GM11168 (cell line): Measurements from ENCODE around the gene RALB.
"Not testable (repeated sequence)": the region's sequence is repeated elsewhere in the genome, so short reads cannot be mapped to it uniquely, and the experiment has no call there.

Source experiments
- in situ Hi-C: fragments of 300-500 bp; cut with MboI; formaldehyde crosslinking; loops from one replicate; pipeline ENCODE4 v1.12.0; 2022; ENCODE audit warnings: low sequenced_read_pairs; ENCODE audit not compliant: unreplicated experiment

RALB gene

GRCh38 chr2:120258196-120258595 lies 5.5 kb downstream of the RALB start:
- in situ Hi-C loops, result no loop called here

GRCh38 chr2:120259939-120260338 lies 7.3 kb downstream of the RALB start:
- in situ Hi-C loops, result not testable (repeated sequence)

GRCh38 chr2:120260736-120261135 lies 8.1 kb downstream of the RALB start:
- in situ Hi-C loops, result no loop called here

GRCh38 chr2:120261387-120262006 lies 8.8 kb downstream of the RALB start:
- in situ Hi-C loops, result no loop called here

- in situ Hi-C loops, result no loop called here
Measured at GRCh38 chr2:120262150-120262549, 9.5 kb downstream of the RALB start.

- in situ Hi-C loops, result no loop called here
Measured at GRCh38 chr2:120262761-120263428, 10.2 kb downstream of the RALB start.

DNA sequence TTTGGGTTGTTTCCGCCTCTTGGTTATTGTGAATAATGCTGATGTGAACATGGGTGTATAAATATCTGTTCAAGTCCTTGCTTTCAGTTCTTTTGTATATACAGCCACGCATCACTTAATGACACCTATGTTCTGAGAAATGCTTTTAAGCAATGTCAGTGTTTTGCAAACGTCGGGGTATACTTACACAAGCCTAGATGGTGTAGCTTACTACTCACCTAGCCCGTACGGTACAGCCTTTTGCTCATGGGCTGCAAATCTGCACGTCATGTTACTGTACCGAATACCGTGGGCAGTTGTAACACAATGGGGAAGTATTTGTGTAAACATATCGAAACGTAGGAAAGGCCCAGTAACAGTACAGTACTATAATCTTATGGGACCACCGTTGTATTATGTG lies 12.4 kb downstream of the RALB start:
- in situ Hi-C loops, result no loop called here

- in situ Hi-C loops, result no loop called here
Measured at GRCh38 chr2:120267348-120267747, 14.7 kb downstream of the RALB start.

DNA sequence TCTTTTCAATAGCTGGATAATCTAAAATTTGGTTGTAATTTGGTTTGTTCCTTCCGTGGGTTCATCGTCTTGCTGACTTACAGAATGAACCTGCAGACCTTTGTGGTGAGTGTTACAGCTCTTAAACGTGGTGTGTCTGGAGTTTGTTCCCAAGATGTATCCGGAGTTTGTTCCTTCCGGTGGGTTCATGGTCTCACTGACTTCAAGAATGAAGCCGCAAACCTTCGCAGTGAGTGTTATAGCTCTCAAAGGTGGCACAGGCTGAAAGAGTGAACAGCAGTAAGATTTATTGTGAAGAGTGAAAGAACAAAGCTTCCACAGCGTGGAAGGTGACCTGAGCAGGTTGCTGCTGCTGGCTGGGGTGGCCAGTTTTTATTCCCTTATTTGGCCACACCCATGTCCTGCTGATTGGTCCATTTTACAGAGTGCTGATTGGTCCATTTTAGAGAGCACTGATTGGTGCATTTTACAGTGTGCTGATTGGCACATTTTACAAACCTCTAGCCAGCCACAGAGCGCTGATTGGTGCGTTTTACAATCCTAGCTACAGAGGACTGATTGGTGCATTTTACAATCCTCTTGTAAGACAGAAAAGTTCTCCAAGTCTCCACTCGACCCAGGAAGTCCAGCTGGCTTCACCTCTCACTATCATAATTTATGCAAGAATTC lies 16.6 kb downstream of the RALB start:
- in situ Hi-C loops, result no loop called here

GRCh38 chr2:120269816-120270215 lies 17.2 kb downstream of the RALB start:
- in situ Hi-C loops, result no loop called here

DNA sequence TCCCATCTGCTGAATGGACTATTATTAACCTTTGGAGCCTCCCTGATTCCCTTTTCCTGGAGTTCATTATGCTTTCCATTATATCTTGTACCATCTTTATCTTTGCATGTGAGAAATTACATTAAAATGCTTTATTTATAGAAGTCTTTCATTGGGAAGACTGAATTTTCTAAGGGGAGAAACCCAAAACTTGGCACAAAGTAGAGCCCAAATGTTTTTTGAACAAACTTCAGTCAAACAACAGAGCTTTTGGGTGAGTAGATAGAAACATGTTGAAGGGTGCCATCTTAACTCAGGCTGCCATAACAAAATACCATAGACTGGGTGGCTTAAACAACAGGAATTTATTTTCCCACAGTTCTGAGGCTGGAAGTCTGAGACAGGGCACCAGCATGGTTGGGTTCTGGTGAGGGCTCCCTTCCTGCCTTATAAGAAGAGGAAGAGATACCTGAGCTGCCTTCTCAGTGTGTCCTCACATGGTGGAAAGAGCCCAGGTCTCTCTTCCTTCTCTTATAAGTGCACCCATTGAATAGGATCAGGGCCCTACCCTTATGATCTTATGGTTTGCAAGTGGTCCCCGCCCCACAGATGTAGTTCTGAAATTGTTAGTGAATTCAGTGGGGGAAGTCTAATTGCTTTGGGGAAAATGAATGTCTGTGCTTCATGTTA lies 19.2 kb downstream of the RALB start:
- in situ Hi-C loops, result no loop called here

- in situ Hi-C loops, result no loop called here
Measured at GRCh38 chr2:120272763-120273481, 20.3 kb downstream of the RALB start.

DNA sequence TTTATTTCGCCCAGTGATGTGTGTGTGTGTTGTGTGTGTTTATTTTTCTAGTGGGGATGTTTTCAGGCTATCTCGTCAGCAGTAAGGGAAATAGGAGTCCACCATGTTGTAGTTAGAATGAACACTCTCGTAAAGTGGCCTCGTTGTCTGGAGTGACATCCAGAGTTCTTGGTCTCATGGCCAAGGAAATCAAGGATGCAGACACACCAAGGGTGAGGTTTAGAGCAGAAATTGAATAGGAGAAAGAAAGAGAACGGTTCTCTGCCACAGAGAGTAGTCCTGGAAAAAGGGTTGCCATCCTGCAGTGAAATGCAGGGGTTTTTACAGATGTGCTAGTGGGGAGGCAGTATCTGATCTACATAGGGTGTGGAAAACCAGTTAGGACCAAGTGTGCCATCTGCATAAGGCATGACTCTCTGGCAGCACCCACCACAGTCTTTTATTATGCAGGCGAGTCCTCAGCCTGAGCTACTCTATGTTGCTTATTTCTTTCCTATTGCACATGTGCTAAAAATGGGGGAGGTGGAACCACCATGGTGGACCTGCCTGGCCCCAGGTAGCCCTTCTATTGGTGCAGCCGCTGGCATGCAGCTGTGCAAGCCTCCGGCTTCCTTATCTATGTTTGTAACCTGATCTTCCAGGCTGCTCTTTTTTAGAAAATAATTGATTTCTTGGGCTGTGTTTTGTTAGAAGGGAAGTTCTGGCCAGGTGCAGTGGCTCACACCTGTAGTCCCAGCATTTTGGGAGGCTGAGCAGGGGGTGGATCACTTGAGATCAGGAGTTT lies 23.2 kb downstream of the RALB start:
- in situ Hi-C loops, result no loop called here

GRCh38 chr2:120277505-120278205 lies 25.0 kb downstream of the RALB start:
- in situ Hi-C loops, result no loop called here

GRCh38 chr2:120278901-120279300 lies 26.2 kb downstream of the RALB start:
- in situ Hi-C loops, result no loop called here

GRCh38 chr2:120279708-120280107 lies 27.1 kb downstream of the RALB start:
- in situ Hi-C loops, result no loop called here

DNA sequence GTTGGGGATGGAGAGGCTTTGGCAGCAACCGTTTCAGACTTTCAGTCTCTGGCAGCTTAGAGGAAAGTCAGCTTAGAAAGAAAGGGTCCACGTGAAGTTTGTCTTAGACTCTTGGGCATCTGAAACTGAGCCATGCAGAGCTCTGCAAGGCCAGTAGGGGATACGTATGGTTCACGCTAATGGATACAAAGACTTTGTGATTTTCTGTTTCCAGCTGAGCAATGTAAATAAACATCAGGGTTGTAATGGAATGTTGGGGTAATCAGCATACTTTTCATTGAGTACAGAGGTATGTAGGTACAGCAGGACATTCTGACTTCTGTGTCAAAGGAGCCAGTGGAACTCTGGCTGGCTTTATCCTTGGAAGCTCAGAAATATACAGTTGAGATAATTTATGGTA lies 31.0 kb downstream of the RALB start:
- in situ Hi-C loops, result no loop called here

DNA sequence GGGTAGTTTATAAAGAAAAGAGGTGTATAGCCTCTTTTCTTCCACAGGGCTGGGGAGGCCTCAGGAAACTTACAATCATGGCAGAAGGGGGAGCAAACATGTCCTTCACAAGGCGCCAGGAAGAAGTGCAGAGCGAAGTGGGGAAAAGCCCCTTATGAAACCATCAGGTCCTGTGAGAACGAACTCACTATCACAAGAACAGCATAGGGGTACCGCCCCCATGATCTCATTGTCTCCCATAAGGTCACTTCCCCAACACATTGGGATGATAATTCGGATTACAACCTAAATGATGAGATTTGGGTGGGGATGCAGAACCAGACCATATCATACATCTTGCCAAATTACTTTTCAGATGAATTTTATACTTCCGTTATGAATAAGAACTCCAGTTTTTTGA lies 32.4 kb downstream of the RALB start:
- in situ Hi-C loops, result no loop called here
